DND-41 (cell line): ENCODE data around the gene RNU6-8.

Experiments
- CTCF ChIP-seq: IDR thresholded peaks from 2 replicates; pipeline ENCODE4 v1.5.1; 2012; ENCODE audit warnings: borderline replicate concordance, low read length, moderate library complexity, mild to moderate bottlenecking; ENCODE audit not compliant: poor library complexity, severe bottlenecking; ENCODE audit errors: extremely low read depth
- EZH2 ChIP-seq: IDR thresholded peaks from 3 replicates; pipeline ENCODE4 v1.6.1; 2012; ENCODE audit warnings: borderline replicate concordance, low read depth, mild to moderate bottlenecking, moderate library complexity, low read length, inconsistent platforms; ENCODE audit not compliant: severe bottlenecking

GRCh38 chr14:32171469-32171868, 31.6 kb downstream of the RNU6-8 start:
- TF ChIP-seq EZH2 (no peak), CTCF (no peak)
